D341Med (cell line): Measurements from ENCODE around the gene ZNF678.

Experiments
- DNase-seq: peaks from one replicate; pipeline ENCODE4 v3.0.0; 2012; ENCODE audit warnings: low spot score

The ZNF678 gene

DNA sequence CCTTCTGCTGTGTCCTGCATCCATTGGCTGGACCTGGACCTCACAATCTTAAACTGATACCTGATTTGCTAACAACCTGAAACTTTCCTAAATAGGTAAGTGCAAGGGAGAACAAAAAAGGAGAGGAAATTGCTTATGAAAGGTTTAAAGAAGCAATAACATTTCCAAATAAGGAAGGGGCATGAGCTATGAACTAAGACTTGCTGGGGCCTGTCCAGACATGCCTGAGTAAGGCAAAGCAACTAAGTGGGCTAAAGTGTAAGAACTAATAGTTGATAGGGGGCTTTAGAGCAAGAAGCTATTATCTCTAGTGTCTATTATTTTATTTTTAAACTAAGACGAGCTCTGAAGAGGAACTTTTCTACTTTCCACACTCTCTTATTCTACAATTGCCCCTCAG is 160.1 kb downstream of the ZNF678 start:
- DNase-seq: no peak

DNA sequence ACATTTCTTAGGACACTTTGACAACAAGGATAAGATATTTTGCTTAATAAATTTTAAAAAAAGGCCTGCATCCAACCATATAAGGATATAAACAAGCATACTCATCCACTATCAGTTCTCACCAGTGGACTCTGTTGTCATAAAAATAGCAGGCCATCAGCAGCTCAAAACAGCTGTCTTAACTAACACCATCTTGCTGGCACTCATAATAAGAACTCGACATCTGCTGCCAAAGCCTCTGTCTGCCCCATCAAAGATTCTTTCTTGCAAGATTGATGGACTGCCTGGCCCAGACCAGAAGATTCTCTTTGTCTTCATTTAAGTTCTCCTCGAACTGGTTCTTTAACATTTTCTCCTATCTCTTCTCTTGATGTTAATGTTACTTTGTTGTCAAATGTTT is 161.7 kb downstream of the ZNF678 start:
- no peak for DNase-seq

DNA sequence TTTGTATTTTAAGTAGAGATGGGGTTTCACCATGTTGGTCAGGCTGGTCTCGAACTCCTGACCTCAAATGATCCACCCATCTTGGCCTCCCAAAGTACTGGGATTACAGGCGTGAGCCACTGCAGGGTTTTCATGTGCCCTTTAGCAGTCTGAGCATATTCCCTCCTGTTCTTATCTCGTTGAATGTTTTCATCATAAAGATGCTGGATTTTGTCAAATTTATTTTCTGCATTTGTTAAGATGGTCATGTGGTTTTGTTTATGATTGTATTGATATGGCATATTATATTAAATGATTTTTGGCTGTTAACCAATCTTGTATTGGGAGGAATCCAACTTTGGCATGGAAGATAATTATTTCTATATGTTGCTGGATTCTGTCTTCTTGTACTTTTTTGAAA is 163.0 kb downstream of the ZNF678 start:
- no peak for DNase-seq
